Measurements from ENCODE around the gene DUSP23.

The DUSP23 gene

GRCh38 chr1:159780583-159781582 is at the start of gene DUSP23:
TSS of gene DUSP23 (plus strand) at chr1:159780962. CDS start at chr1:159781101, 139 bp downstream.
- Histone ChIP-seq H3F3A (ENCODE audit: insufficient read depth) (no peaks in the 10 kb centered on the region), H3K36me3 (ENCODE audit: low read length) (no peaks in the 10 kb centered on the region), H3K9me2 (replicated peaks; ENCODE audit: insufficient read depth, low read length) (no peaks in the 10 kb centered on the region), H3K79me2 (ENCODE audit: insufficient read depth, low read length) (no peaks in the 10 kb centered on the region), H3K9ac (ENCODE audit: low read length) (no peak within 1 kb of the TSS), H4K20me1 (ENCODE audit: low read depth, low read length) (no peaks in the 10 kb centered on the region), H3K9me3 (ENCODE audit: insufficient read depth, low read length) (no peaks in the 10 kb centered on the region), H3K4me3 (ENCODE audit: insufficient read depth, low read length, poor library complexity, severe bottlenecking) (no peak within 1 kb of the TSS), H3K27me3 (ENCODE audit: low read length) (no peaks in the 10 kb centered on the region), H2AFZ (ENCODE audit: low read depth, low read length, severe bottlenecking) (no peak within 1 kb of the TSS), H3K4me2 (ENCODE audit: low read depth, low read length, poor library complexity, severe bottlenecking) (no peak within 1 kb of the TSS), H3K27ac (ENCODE audit: low read depth, low read length) (no peak within 1 kb of the TSS)
- no peak for TF ChIP-seq EZH2phosphoT487 (conservative IDR thresholded peaks at IDR 0.05; ENCODE audit: low read length)
- TF ChIP-seq CTCF (IDR thresholded peaks at IDR 0.05; ENCODE audit: insufficient read depth, low read length, poor library complexity, severe bottlenecking) = peak; percentile 41

DNA sequence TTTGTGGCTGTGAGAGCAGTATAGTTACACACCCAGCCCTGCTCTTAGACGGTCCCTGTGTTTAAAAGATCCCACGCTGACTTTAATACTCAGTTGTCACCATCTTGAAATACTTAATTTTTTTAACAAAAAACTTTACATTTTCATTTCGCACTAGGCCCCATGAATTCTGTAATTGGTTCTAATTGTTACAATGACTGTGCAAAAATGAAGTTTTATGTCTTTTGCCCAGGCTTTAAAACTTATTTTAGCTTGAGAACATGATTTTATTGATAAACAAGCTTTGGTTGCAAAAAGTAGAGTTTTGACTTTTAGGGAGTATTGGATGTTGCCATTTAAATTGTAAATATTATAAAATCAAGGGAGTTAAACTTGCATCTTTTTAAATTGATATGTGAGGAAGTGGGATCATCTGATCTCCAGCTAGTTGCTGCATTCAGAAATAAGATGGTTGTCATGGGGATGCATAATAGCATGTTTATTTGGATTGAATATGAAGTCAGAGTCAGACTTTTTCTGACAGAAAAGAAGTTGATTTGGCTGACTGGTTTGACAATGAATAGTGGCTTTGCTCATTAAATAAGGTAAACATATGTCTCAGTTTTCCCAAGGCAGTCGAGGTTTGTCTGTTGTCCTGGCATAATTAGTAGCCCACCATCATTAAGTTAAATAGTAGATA is 43.4 kb upstream of the DUSP23 start:
- H3K36me3 ChIP-seq (ENCODE audit: low read length) = no peaks in the 10 kb centered on the region
- H3K27me3 ChIP-seq (ENCODE audit: low read length) = no peaks in the 10 kb centered on the region
- no peak overlapping the region for H3K4me3 ChIP-seq (ENCODE audit: insufficient read depth, low read length, poor library complexity, severe bottlenecking)
- H3K79me2 ChIP-seq (ENCODE audit: insufficient read depth, low read length) = no peaks in the 10 kb centered on the region
- no peak overlapping the region for H3K9ac ChIP-seq (ENCODE audit: low read length)
- H3K9me3 ChIP-seq (ENCODE audit: insufficient read depth, low read length) = no peaks in the 10 kb centered on the region
- H4K20me1 ChIP-seq (ENCODE audit: low read depth, low read length) = no peaks in the 10 kb centered on the region
- H3K9me2 ChIP-seq (replicated peaks; ENCODE audit: insufficient read depth, low read length) = no peaks in the 10 kb centered on the region
- no peaks in the 10 kb centered on the region for H3F3A ChIP-seq (ENCODE audit: insufficient read depth)
- no peak for TF ChIP-seq EZH2phosphoT487 (conservative IDR thresholded peaks at IDR 0.05; ENCODE audit: low read length)
- no peak for TF ChIP-seq CTCF (IDR thresholded peaks at IDR 0.05; ENCODE audit: insufficient read depth, low read length, poor library complexity, severe bottlenecking)
- no peak overlapping the region for H2AFZ ChIP-seq (ENCODE audit: low read depth, low read length, severe bottlenecking)
- no peak overlapping the region for H3K27ac ChIP-seq (ENCODE audit: low read depth, low read length)
- H3K4me2 ChIP-seq (ENCODE audit: low read depth, low read length, poor library complexity, severe bottlenecking) = no peak overlapping the region

DNA sequence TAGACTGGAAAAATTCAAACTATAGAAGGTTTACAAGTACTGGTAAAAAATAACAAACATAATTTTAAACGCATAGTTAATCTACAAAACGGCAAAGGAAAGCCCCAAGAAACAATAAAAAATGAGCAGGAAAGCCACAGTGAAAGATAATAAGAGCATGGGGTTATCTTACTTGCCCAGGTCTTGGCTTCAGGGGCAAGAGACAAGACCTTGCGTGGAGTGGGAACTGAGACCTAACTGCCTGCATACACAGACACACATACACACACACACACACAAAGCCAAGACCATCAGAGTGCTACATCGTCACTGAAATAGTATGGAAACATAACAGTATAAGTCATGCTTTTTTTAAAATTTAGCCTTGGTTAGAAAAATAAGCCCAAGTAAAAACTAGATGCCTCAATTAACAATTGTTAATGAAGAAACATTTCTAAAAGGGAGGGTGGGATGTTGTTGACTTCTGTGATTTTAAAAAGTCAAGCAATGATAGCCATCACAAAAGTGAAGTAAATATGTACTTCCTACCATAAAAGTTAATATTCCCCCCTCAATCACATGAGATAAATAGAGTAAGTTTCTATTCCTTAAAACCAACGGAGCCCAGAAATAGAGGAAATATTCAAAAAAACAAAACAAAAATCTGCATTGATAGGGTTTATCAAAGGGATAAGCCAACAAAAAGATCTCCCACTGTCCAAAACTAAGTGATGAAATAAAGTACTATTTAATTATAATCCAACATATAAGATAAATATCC is 36.9 kb upstream of the DUSP23 start:
- Histone ChIP-seq H3K79me2 (ENCODE audit: insufficient read depth, low read length) (no peaks in the 10 kb centered on the region), H3K4me2 (ENCODE audit: low read depth, low read length, poor library complexity, severe bottlenecking) (no peak overlapping the region), H3K27ac (ENCODE audit: low read depth, low read length) (no peak overlapping the region), H3K27me3 (ENCODE audit: low read length) (no peaks in the 10 kb centered on the region), H3K4me3 (ENCODE audit: insufficient read depth, low read length, poor library complexity, severe bottlenecking) (no peak overlapping the region), H3F3A (ENCODE audit: insufficient read depth) (no peaks in the 10 kb centered on the region), H3K36me3 (ENCODE audit: low read length) (no peaks in the 10 kb centered on the region), H4K20me1 (ENCODE audit: low read depth, low read length) (no peaks in the 10 kb centered on the region), H2AFZ (ENCODE audit: low read depth, low read length, severe bottlenecking) (no peak overlapping the region), H3K9ac (ENCODE audit: low read length) (no peak overlapping the region), H3K9me2 (replicated peaks; ENCODE audit: insufficient read depth, low read length) (no peaks in the 10 kb centered on the region), H3K9me3 (ENCODE audit: insufficient read depth, low read length) (no peaks in the 10 kb centered on the region)
- TF ChIP-seq EZH2phosphoT487 (conservative IDR thresholded peaks at IDR 0.05; ENCODE audit: low read length) = no peak
- TF ChIP-seq CTCF (IDR thresholded peaks at IDR 0.05; ENCODE audit: insufficient read depth, low read length, poor library complexity, severe bottlenecking) = no peak
